GM18873 (cell line): Measurements from ENCODE around the gene TNRC18.
"Not testable (repeated sequence)": the region's sequence is repeated elsewhere in the genome, so short reads cannot be mapped to it uniquely, and the experiment has no call there.

Source experiments
- ATAC-seq: cut with Tn5 transposase; IDR thresholded peaks from one replicate; pipeline ENCODE4 v1.9.1; 2021; ENCODE audit warnings: mild to moderate bottlenecking, moderate library complexity, moderate number of reproducible peaks; ENCODE audit not compliant: unreplicated experiment, low FRiP score

TNRC18 gene, protein sequence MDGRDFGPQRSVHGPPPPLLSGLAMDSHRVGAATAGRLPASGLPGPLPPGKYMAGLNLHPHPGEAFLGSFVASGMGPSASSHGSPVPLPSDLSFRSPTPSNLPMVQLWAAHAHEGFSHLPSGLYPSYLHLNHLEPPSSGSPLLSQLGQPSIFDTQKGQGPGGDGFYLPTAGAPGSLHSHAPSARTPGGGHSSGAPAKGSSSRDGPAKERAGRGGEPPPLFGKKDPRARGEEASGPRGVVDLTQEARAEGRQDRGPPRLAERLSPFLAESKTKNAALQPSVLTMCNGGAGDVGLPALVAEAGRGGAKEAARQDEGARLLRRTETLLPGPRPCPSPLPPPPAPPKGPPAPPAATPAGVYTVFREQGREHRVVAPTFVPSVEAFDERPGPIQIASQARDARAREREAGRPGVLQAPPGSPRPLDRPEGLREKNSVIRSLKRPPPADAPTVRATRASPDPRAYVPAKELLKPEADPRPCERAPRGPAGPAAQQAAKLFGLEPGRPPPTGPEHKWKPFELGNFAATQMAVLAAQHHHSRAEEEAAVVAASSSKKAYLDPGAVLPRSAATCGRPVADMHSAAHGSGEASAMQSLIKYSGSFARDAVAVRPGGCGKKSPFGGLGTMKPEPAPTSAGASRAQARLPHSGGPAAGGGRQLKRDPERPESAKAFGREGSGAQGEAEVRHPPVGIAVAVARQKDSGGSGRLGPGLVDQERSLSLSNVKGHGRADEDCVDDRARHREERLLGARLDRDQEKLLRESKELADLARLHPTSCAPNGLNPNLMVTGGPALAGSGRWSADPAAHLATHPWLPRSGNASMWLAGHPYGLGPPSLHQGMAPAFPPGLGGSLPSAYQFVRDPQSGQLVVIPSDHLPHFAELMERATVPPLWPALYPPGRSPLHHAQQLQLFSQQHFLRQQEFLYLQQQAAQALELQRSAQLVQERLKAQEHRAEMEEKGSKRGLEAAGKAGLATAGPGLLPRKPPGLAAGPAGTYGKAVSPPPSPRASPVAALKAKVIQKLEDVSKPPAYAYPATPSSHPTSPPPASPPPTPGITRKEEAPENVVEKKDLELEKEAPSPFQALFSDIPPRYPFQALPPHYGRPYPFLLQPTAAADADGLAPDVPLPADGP (N-terminal part only)

GRCh38 chr7:5423306-5423975 lies at the start of gene TNRC18:
Gene TNRC18, minus strand, starts transcription at chr7:5423834. Its CDS starts 2,588 bp downstream, at chr7:5421246.
- ATAC-seq = no peak

- no peak for ATAC-seq
These were observed 49.0 kb upstream of the TNRC18 start for GRCh38 chr7:5472432-5473315.

GRCh38 chr7:5471623-5472022 lies 48.0 kb upstream of the TNRC18 start:
- not testable (repeated sequence) for ATAC-seq

DNA sequence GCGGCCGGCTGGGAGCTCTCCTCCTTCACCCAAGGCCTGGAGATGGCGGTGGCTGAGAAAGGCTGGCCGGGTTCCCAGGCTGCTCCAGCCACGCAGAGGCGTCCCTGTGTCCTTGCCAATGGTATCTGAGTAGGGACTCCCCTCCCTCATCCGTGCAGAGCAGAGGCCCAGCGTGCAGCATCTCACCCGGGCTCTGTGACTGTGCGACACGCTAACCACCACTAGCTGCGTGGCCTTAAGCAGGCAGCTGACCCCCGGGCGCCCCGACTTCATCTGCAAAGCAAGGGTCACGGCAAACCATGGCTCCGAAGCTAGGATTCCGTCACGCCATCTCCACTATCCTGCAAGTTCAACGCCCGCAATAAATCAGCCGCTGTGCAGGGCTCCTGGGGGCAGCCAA lies 47.2 kb upstream of the TNRC18 start:
- no peak for ATAC-seq

GRCh38 chr7:5470167-5470532 lies 46.5 kb upstream of the TNRC18 start:
- no peak for ATAC-seq

GRCh38 chr7:5469375-5470166 lies 45.9 kb upstream of the TNRC18 start:
- ATAC-seq = no peak

DNA sequence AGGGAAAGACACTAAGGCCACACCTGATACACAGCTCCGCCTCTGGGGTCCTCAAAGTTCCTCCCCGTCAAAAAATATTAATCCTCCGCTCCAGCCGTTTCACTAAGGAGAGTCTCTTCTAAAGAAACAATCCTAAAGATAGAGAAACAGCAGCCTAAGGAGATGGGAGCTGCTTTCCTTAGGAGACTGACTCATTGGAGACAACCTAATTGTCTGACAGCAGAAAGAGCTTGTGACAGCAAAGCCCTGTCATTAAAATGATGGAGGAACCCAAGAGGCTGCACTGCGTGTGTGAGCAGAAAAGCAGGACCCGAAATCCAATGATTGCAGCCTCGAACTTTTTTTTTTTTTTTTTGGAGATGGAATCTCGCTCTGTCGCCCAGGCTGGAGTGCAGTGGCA lies 44.0 kb upstream of the TNRC18 start:
- no peak for ATAC-seq

- ATAC-seq = no peak
These were observed 42.9 kb upstream of the TNRC18 start for GRCh38 chr7:5466551-5466950.

GRCh38 chr7:5463031-5463430 lies 39.4 kb upstream of the TNRC18 start:
- no peak for ATAC-seq

DNA sequence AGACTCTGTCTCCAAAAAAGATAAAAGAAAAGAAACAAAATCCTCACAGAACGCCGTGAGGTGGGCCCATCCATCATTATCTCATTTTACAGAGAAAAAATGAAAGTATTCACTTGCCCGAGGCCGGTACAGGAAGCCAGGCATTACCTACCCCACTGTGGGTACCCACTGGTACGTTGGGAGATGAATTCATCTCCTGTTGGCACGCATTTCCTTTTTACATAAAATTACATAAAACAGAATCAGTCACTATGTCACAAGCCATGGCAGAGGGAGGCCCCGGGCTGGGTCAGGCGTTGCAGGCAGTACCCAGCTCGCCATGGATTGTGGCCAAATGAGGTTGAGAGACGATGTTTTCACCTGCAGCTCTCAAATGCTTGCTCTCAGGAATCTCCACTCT lies 38.6 kb upstream of the TNRC18 start:
- ATAC-seq = no peak

GRCh38 chr7:5458921-5459480 lies 35.4 kb upstream of the TNRC18 start:
- ATAC-seq = no peak

DNA sequence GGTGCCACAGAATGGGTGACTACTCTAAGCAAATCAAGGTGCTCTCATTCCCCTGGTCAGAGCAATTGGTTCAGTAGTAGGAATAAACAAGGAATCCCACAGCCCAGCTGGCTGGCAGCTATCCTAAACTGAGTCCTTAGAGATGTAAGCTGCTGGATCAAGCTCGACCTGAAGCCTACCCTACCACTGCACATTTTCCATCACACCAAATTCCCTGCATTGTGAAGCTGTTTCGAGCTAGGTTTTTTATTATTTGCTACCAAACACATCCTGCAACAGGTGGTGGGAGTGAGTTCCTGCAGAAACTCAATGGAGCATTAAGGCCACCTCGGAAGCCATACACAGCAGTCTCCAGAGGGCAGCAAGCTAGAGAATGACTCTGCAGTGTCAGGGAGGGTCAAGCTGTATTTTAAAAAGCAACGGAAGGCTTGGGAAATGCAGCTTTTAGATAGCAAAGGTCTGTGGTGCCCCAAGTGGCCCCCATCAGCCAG lies 33.7 kb upstream of the TNRC18 start:
- ATAC-seq = no peak

DNA sequence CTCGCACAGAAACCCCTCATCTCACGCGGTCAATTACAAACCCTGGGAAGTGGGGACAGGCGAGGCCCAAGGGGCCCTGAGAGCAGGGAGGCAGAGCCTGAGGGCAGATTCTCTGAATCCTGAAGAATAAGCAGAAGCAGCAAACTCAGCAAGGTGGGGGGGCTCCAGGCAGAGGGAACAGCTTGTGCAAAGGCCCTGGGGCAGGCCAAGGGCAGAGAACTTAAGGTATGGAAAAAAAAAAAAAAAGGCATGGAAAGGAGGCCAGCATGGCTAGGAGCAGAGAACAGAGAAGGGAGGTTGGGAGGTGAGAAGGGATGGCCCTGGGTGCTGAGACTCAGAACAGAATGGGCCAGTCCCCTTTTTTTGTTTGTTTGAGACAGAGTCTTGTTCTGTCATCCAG lies 32.8 kb upstream of the TNRC18 start:
- ATAC-seq = no peak

DNA sequence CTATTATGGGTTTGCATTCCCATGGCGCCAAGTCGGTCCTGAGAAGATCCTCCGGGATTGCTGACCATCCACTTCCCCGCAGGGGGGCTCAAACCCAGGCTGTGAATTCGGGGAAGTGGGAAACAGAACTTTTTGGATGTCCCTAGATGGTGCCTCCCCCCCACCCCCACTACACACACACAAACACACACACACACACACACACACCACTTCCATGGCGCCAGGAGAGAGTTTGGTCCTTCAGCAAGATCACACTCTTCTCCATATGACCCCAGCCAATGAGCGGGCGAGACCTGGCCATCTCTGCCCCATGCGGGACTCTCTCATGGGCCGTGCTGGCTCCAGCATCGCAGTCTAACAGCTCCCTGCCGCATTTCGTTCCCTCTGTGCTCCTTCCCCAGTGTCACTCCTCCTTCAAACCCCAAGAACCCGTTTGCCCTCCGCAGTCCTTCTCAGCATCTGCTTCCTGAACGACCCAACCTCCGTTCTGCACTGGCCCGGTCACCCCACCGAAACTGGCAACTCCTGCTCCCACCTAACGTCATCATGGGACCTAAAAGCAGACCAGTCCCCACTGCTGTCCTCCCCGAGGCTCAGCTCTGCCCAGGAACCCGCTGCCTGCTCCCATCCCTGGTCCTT lies 32.1 kb upstream of the TNRC18 start:
- no peak for ATAC-seq

GRCh38 chr7:5455175-5455574 lies 31.5 kb upstream of the TNRC18 start:
- ATAC-seq = no peak

DNA sequence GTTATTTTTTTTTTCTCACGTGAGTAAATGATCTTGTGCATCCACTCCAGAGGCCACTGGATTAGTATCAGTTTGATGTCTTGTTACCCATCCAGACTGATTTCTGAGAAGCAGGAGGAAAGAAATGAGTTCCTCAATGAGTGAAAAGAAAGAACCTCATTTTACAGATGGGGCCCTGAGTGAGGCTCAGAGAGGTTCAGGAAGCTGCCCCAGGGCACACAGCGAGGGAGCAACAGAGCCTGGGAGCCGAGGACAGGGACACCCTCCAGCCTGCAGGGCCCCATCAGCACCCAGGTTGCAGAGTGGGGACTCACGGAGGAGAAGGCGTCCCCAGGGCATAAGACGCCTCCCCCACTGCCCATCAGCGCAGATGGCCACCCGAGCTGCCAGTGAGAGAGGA lies 30.9 kb upstream of the TNRC18 start:
- no peak for ATAC-seq

GRCh38 chr7:5453566-5454075 lies 30.0 kb upstream of the TNRC18 start:
- no peak for ATAC-seq
